Measurements from ENCODE around the gene CHIA.

The CHIA gene

DNA sequence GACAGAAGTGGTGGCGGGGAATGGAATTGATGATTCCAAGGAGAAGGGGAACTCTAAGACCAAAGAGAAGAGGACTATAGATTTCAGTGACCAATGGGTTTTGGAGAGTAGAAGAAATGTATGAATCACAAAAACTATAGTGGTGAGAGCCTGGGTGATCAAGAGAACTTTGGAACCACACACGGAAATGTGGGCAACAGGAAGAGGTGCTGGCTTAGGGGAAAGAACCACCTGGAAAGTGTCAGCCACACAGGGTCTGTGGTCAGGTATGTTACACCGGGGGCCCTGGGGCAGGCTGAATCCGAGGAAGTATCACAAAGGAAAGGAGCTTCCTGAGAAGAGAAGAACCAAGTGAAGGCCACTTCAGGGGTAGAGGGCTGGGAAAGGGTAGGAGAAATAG, 11.5 kb upstream of the CHIA start:
- TF ChIP-seq, protein P1, sequence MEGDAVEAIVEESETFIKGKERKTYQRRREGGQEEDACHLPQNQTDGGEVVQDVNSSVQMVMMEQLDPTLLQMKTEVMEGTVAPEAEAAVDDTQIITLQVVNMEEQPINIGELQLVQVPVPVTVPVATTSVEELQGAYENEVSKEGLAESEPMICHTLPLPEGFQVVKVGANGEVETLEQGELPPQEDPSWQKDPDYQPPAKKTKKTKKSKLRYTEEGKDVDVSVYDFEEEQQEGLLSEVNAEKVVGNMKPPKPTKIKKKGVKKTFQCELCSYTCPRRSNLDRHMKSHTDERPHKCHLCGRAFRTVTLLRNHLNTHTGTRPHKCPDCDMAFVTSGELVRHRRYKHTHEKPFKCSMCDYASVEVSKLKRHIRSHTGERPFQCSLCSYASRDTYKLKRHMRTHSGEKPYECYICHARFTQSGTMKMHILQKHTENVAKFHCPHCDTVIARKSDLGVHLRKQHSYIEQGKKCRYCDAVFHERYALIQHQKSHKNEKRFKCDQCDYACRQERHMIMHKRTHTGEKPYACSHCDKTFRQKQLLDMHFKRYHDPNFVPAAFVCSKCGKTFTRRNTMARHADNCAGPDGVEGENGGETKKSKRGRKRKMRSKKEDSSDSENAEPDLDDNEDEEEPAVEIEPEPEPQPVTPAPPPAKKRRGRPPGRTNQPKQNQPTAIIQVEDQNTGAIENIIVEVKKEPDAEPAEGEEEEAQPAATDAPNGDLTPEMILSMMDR (IDR thresholded peaks at IDR 0.05; ENCODE audit: low read depth, low read length), result no peak
- DNase-seq, result no peak
- Histone ChIP-seq H3K27me3 (no peaks in the 10 kb centered on the region), H3K4me1 (0 out of 2 replicates have a peak, but pooled peaks cover 2% of the 10 kb centered on the region), H3K9me3 (no peaks in the 10 kb centered on the region), H3K36me3 (no peaks in the 10 kb centered on the region), H3K4me3 (ENCODE audit: low read depth, low read length) (no peak overlapping the region)

DNA sequence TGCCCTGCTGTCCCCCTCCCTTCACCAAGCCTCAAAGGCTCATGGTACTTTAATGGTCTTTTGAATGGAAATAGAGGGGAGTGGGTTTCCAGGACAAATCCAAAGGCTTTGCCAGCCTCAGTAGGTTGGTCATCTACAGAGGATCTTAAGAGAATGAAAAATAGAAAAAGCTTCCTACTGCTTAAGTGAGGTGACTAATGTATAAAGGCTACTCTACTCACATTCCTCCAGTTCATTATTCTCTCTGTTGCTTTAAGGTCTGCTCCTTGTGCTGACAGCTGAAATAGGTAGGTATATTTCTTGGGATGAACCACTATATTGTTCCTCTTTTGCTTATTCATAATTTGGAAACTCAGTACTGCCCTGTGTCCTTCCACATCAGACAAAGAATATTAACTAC, 10.4 kb upstream of the CHIA start:
- no peak overlapping the region for H3K4me3 ChIP-seq (ENCODE audit: low read depth, low read length)
- no peaks in the 10 kb centered on the region for H3K36me3 ChIP-seq
- no peaks in the 10 kb centered on the region for H3K9me3 ChIP-seq
- TF ChIP-seq, protein P1 (IDR thresholded peaks at IDR 0.05; ENCODE audit: low read depth, low read length), result no peak
- DNase-seq, result no peak
- H3K4me1 ChIP-seq, result 0 out of 2 replicates have a peak, but pooled peaks cover under 1% of the 10 kb centered on the region
- H3K27me3 ChIP-seq, result no peaks in the 10 kb centered on the region

DNA sequence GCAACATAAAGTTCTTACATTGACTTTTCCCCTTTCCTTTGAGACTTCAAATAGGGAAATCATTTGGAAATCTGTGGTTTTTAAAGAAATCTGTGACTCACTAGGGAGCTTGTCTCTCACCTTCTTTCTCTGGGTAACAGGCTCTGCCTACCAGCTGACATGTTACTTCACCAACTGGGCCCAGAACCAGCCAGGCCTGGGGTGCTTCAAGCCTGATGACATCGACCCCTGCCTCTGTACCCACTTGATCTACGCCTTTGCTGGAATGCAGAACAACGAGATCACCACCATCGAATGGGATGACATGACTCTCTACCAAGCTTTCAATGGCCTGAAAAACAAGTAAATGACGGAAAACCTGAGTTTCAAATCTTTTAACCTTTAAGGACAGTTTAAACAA, 9.2 kb upstream of the CHIA start:
- no peaks in the 10 kb centered on the region for H3K9me3 ChIP-seq
- no peaks in the 10 kb centered on the region for H3K27me3 ChIP-seq
- H3K36me3 ChIP-seq, result no peaks in the 10 kb centered on the region
- no peak overlapping the region for H3K4me3 ChIP-seq (ENCODE audit: low read depth, low read length)
- DNase-seq, result no peak
- no peaks in the 10 kb centered on the region for H3K4me1 ChIP-seq
- TF ChIP-seq, protein P1 (IDR thresholded peaks at IDR 0.05; ENCODE audit: low read depth, low read length), result no peak

DNA sequence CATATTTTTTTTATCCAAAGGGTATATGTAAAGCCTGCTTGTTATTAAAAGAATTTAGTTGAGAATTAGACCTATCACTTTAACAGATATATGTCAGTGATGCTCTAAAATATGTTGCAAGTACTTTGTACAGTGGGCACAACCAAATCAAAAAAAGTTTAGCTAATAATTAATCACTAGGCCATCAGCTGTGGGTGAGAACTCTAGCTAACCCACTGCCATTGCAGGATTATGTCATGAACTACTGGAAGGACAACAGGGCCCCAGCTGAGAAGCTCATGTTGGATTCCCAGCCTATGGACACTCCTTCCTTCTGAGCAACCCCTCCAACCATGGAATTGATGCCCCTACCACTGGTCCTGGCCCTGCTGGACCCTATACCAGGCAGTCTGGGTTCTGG, 6.8 kb upstream of the CHIA start:
- no peaks in the 10 kb centered on the region for H3K36me3 ChIP-seq
- TF ChIP-seq, protein P1 (IDR thresholded peaks at IDR 0.05; ENCODE audit: low read depth, low read length), result no peak
- no peaks in the 10 kb centered on the region for H3K4me1 ChIP-seq
- DNase-seq, result no peak
- H3K4me3 ChIP-seq (ENCODE audit: low read depth, low read length), result no peak overlapping the region
- no peaks in the 10 kb centered on the region for H3K9me3 ChIP-seq
- peaks cover 5% of the 10 kb centered on the region; the same call in 1 of the 2 replicates for H3K27me3 ChIP-seq

DNA sequence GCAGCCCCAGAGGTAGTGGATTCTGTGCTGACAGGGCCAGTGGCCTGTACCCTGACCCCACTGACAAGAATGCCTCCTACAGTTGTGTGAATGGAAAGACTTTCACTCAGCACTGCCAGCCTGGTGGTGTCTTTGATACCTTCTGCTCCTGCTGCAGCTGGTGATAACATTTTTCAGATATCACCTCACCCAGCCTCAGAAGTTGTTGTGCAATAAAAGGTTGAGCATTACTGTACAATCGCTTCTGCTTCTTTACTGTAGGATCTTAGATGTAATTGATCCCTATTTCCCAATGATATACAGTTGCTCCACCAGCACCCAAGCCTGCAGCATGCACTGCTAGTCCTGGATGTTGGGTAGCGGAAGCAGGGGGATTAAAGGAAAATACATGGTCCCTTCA, 4.8 kb upstream of the CHIA start:
- Histone ChIP-seq H3K27me3 (peaks cover 11% of the 10 kb centered on the region), H3K4me3 (ENCODE audit: low read depth, low read length) (no peak overlapping the region), H3K9me3 (no peaks in the 10 kb centered on the region), H3K4me1 (no peaks in the 10 kb centered on the region), H3K36me3 (no peaks in the 10 kb centered on the region)
- TF ChIP-seq, protein P1 (IDR thresholded peaks at IDR 0.05; ENCODE audit: low read depth, low read length), result no peak
- DNase-seq, result no peak

DNA sequence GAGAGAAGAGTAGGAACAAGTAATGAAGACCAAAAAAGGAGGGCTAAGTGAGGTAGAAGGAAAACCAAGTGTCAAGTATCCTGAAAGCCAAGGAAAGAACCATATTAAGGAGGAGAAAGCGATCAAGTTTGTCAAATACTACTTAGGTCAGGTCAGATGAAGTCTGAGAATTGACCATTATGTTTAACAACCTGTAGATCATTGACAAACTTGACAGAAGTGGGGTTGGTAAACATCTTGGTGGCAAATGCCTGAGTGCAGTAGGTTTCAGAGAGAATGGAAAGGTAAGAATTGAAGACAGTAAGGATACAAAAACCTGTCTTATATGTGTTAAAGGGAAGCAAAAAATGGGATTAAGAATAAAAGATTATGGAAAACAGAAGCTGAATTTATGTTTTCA, 3.7 kb upstream of the CHIA start:
- H3K36me3 ChIP-seq, result no peaks in the 10 kb centered on the region
- TF ChIP-seq, protein P1 (IDR thresholded peaks at IDR 0.05; ENCODE audit: low read depth, low read length), result no peak
- no peak for DNase-seq
- H3K4me1 ChIP-seq, result no peaks in the 10 kb centered on the region
- H3K27me3 ChIP-seq, result peaks cover 11% of the 10 kb centered on the region
- H3K9me3 ChIP-seq, result no peaks in the 10 kb centered on the region
- H3K4me3 ChIP-seq (ENCODE audit: low read depth, low read length), result no peak overlapping the region
